H7 (cell line): ENCODE measurements around the gene ASB16. TPM values are rescaled to one million over a fixed set of nuclear protein-coding genes. Genes with fewer than 3 reads are reported as not detected.

ENCODE experiments used
- DNase-seq: peaks from one replicate; pipeline ENCODE4 v3.0.0; 2012
- H3K27me3 ChIP-seq: 2 replicates; pipeline ENCODE4 v1.6.0; 2011; ENCODE audit warnings: mild to moderate bottlenecking, low read length; ENCODE audit not compliant: control insufficient read depth, insufficient read depth
- H3K36me3 ChIP-seq: replicated peaks from 2 replicates; pipeline ENCODE4 v1.5.1; 2011; ENCODE audit warnings: low read length; ENCODE audit not compliant: control insufficient read depth, insufficient read depth
- H3K4me3 ChIP-seq: 2 replicates; pipeline ENCODE4 v1.5.1; 2011; ENCODE audit warnings: low read depth, mild to moderate bottlenecking, control low read depth, low read length, moderate library complexity; ENCODE audit not compliant: insufficient read depth
- total RNA-seq: library from RNA; depleted of rRNA; stranded (reverse); fragments of >200 nt; shearing (Covaris generic); gene quantifications from 2 replicates; pipeline ENCODE4 v1.2.3, GENCODE V29; 2014

ASB16 gene
- total RNA-seq, 1 experiment from 2014 or later: 0.17 TPM

DNA sequence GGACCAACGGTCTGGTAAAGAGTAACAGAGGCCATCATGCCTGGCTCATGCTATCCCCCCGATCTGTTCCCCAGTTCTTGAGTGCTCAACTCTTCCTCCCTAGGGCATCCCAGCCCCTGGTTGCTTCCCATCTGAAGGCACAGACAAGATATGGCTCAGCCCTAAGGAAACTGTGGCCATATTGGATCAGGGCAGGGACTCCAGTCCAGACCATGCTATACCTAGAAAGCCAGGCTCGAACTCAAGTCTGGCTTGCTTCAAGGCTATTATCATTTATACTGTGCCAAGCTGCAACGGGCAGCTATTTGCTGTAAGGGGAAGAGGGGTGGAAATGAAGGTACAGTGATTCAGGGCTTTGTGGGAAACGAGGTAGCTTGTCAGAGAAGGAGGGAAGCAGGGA lies 46.2 kb downstream of the ASB16 start:
- no peak overlapping the region for H3K4me3 ChIP-seq
- DNase-seq: no peak

GRCh38 chr17:44217738-44218343 lies 47.3 kb downstream of the ASB16 start:
- Histone ChIP-seq H3K36me3 (peaks cover 29% of the 10 kb centered on the region), H3K27me3 (no peaks in the 10 kb centered on the region), H3K4me3 (peak overlapping the region; percentile 62)
- no peak for DNase-seq

More for the DNA sequence above, 46.2 kb downstream of the ASB16 start:
- H3K27me3 ChIP-seq: no peaks in the 10 kb centered on the region
- H3K36me3 ChIP-seq: peaks cover 29% of the 10 kb centered on the region

GRCh38 chr17:44218344-44219107 lies 48.0 kb downstream of the ASB16 start:
- Histone ChIP-seq H3K36me3 (peaks cover 28% of the 10 kb centered on the region), H3K4me3 (peak overlapping the region; percentile 89), H3K27me3 (no peaks in the 10 kb centered on the region)
- peak; percentile 98 for DNase-seq

GRCh38 chr17:44219108-44219615 lies 48.7 kb downstream of the ASB16 start:
- Histone ChIP-seq H3K36me3 (peaks cover 27% of the 10 kb centered on the region), H3K27me3 (no peaks in the 10 kb centered on the region), H3K4me3 (peak overlapping the region; percentile 89)
- peak; percentile 93 for DNase-seq

- no peaks in the 10 kb centered on the region for H3K27me3 ChIP-seq
- H3K36me3 ChIP-seq: peaks cover 22% of the 10 kb centered on the region
- DNase-seq: peak; percentile 93
- H3K4me3 ChIP-seq: peak within 1 kb of the TSS; percentile 89
Measured at GRCh38 chr17:44219616-44220212, 49.2 kb downstream of the ASB16 start, which contains the start of gene UBTF. UBTF (minus strand) TSS chr17:44219675; CDS start chr17:44218229, 1,446 bp downstream.

- H3K27me3 ChIP-seq: no peaks in the 10 kb centered on the region
- peak overlapping the region; percentile 89 for H3K4me3 ChIP-seq
- H3K36me3 ChIP-seq: peaks cover 16% of the 10 kb centered on the region
- peak; percentile 85 for DNase-seq
Measured at GRCh38 chr17:44220213-44221083, 49.9 kb downstream of the ASB16 start.

- H3K36me3 ChIP-seq: peaks cover 7% of the 10 kb centered on the region
- peak; percentile 92 for DNase-seq
- H3K27me3 ChIP-seq: no peaks in the 10 kb centered on the region
Measured at GRCh38 chr17:44221084-44221861, 50.8 kb downstream of the ASB16 start.

GRCh38 chr17:44221862-44222111 lies 51.3 kb downstream of the ASB16 start:
- Histone ChIP-seq H3K27me3 (no peaks in the 10 kb centered on the region), H3K4me3 (peak overlapping the region; percentile 89), H3K36me3 (peaks cover 2% of the 10 kb centered on the region; the same call in 1 of the 2 replicates)
- no peak for DNase-seq

More at GRCh38 chr17:44221084-44221861, 50.8 kb downstream of the ASB16 start:
- peak overlapping the region; percentile 89 for H3K4me3 ChIP-seq

GRCh38 chr17:44222112-44222869 lies 51.8 kb downstream of the ASB16 start:
- no peaks in the 10 kb centered on the region for H3K27me3 ChIP-seq
- peak overlapping the region; percentile 89 for H3K4me3 ChIP-seq
- H3K36me3 ChIP-seq: no peaks in the 10 kb centered on the region; the same call in 1 of the 2 replicates
- peak; percentile 93 for DNase-seq

DNA sequence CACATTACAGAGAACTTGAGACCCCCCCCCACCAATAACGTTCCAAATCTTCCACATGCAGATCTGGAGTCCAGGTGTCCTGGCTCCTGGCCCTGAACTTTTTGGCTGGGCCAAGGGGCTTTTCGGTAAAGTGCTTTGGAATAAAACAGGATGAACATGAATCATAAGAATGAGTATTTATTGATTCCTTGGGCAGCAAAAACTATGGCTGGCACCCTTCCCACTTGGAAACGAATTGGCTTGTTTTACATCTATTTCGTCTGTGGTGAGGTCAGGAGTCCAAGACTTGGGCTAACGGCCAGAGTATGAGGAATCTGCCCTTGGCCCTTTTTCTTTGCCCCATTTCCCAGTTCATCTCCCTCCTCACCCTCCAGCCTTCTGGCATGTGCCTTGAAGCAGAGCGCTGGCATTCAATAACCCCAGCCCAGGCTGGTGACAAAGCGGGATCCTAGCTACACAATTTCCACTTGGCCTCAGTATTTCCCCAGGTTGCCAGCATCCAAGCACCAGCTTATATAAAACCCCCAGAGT lies 53.1 kb downstream of the ASB16 start:
- Histone ChIP-seq H3K27me3 (no peaks in the 10 kb centered on the region), H3K36me3 (no peaks in the 10 kb centered on the region), H3K4me3 (no peak overlapping the region)
- DNase-seq: no peak
